ENCODE results near the gene SIK2. TPM values are rescaled to one million over a fixed set of nuclear protein-coding genes. Genes with fewer than 3 reads are reported as not detected.

The SIK2 gene
- total RNA-seq, 2 experiments from 2014 or later: 7.7 to 10.8 TPM

DNA sequence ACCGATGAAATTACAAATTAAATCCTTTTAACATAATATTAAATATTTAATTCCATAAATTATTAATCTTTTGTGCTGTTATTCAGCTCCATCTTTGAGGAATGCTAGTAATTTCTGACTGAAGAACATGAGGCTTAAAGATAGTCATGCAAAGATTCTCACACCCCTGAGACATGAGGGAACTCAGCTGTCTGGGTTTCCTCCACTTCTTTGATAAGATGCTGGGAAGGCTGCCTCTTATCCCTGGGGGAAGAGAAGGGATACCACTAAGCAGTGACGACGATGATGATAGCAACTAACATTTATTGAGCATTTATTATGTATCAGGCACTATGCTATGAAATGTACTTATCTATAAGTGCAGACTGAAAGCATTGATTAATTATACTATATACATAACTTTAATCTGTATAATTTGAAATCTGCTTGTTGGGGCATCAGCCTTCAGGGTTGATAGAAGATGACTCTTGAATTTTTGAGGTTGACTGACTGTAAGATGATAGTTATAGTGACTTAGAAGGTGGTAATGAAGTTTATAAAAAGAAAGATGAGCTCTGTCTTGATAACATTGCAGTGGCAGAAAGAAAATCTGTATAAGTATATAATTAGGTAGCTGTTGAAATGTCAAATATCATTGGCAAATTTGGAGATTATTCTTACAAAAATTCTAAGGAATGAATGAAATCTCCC lies 78.4 kb downstream of the SIK2 start:
- Mint-ChIP-seq H3K9me3 (no peaks in the 10 kb centered on the region), H3K36me3 (ENCODE audit: low read depth) (peaks cover 4% of the 10 kb centered on the region), H3K27me3 (no peaks in the 10 kb centered on the region), H3K4me1 (no peaks in the 10 kb centered on the region), H3K27ac (no peak overlapping the region), H3K4me3 (no peak overlapping the region)
- DNase-seq: no peak
- POLR2A ChIA-PET: no interaction called here
- CTCF ChIA-PET: no interaction called here

DNA sequence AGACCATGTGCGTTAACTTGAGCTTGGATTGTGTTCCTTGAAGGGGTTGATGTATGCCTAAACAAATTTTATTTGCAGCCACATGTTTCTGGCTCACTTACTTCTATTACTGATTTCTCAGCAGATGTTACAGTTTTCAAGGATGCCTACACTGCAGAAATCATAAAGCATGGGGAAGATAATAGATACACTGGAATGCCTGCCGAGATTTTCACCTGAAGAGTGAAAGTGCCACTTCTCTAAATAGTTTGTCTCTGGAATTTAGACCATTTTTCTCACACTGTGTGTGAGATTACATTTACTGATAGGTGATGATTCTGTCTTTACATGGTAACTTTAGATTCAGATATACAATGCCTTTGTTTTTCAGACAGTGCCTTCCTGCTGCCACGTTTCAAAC lies 81.6 kb downstream of the SIK2 start:
- ChIA-PET POLR2A (no interaction called here), CTCF (no interaction called here)
- Mint-ChIP-seq H3K36me3 (ENCODE audit: low read depth) (peaks cover 9% of the 10 kb centered on the region), H3K4me3 (no peak overlapping the region), H3K4me1 (no peaks in the 10 kb centered on the region), H3K9me3 (no peaks in the 10 kb centered on the region), H3K27ac (no peak overlapping the region), H3K27me3 (no peaks in the 10 kb centered on the region)
- DNase-seq: no peak

DNA sequence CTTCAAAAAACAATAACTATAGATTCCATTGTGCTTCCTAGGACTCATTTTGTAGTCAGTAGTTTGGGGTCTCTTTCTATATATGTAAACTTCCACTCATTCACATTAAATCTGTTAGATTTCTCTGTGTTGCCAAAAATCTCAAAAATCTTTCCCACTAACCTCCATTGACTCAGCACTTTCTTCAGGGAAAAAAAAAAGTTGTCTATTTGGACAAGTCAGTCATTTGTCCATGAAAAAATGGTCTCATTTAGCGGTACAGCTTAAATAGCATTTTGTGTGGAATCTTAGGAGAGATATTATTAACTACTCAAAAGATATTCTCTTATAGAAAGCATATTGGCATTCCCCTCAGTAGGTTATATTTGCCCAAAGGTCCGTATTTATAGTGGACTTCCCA lies 82.0 kb downstream of the SIK2 start:
- peaks cover 13% of the 10 kb centered on the region for H3K36me3 Mint-ChIP-seq (ENCODE audit: low read depth)
- no peak overlapping the region for H3K27ac Mint-ChIP-seq
- H3K9me3 Mint-ChIP-seq: no peaks in the 10 kb centered on the region
- H3K27me3 Mint-ChIP-seq: no peaks in the 10 kb centered on the region
- CTCF ChIA-PET: no interaction called here
- POLR2A ChIA-PET: no interaction called here
- H3K4me1 Mint-ChIP-seq: no peaks in the 10 kb centered on the region
- no peak for DNase-seq
- no peak overlapping the region for H3K4me3 Mint-ChIP-seq

GRCh38 chr11:111688013-111688412 lies 85.8 kb downstream of the SIK2 start:
- Mint-ChIP-seq H3K36me3 (ENCODE audit: low read depth) (peaks cover 22% of the 10 kb centered on the region), H3K4me1 (no peaks in the 10 kb centered on the region), H3K27me3 (no peaks in the 10 kb centered on the region), H3K9me3 (no peaks in the 10 kb centered on the region), H3K27ac (no peak overlapping the region), H3K4me3 (no peak overlapping the region)
- CTCF ChIA-PET: no interaction called here
- no peak for DNase-seq
- POLR2A ChIA-PET: no interaction called here

DNA sequence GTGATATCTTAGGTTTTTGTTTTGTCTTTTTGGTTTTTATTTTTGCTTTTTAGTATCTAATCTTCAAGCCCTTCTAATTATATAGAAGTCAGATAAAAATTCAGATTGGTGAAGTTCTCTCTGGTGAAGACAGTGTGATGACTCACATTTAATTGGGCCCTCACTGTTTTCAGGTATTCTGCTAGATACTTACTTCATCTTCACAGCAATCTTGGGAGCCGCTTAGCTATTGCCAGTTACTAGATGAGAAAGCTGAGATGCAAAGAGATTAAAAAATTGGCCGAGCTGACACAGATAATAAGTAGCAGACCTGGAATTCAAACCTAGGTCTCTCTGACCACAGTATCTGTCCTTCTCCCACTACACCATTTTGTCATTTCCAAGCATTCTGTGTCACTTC lies 88.9 kb downstream of the SIK2 start:
- no peak overlapping the region for H3K27ac Mint-ChIP-seq
- no peak for DNase-seq
- no peaks in the 10 kb centered on the region for H3K9me3 Mint-ChIP-seq
- H3K4me3 Mint-ChIP-seq: no peak overlapping the region
- ChIA-PET POLR2A (no interaction called here), CTCF (no interaction called here)
- peaks cover 22% of the 10 kb centered on the region for H3K36me3 Mint-ChIP-seq (ENCODE audit: low read depth)
- no peaks in the 10 kb centered on the region for H3K4me1 Mint-ChIP-seq
- no peaks in the 10 kb centered on the region for H3K27me3 Mint-ChIP-seq

DNA sequence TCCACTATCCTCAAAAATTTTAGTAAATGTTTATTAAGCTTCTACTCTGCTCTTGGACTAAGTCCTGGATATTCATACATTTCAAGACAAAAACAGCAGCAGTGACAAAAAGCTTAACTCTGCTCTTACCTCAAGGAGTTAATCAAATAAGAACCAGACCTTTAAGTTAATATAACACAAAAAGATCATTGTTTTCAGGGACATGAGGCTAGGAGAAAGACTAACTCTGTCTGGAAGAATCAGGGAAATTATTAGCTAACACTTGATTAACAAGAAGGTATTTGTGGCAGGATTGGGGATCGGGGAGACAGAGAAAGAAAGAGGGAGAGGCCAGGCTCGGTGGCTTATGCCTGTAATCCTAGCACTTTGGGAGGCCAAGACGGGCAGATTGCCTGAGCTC lies 89.5 kb downstream of the SIK2 start:
- ChIA-PET POLR2A (no interaction called here), CTCF (no interaction called here)
- no peaks in the 10 kb centered on the region for H3K9me3 Mint-ChIP-seq
- no peak for DNase-seq
- H3K4me1 Mint-ChIP-seq: no peaks in the 10 kb centered on the region
- H3K36me3 Mint-ChIP-seq (ENCODE audit: low read depth): peaks cover 22% of the 10 kb centered on the region
- H3K27ac Mint-ChIP-seq: no peak overlapping the region
- no peak overlapping the region for H3K4me3 Mint-ChIP-seq
- H3K27me3 Mint-ChIP-seq: no peaks in the 10 kb centered on the region

GRCh38 chr11:111693224-111693937 lies 91.1 kb downstream of the SIK2 start:
- ChIA-PET POLR2A (no interaction called here), CTCF (no interaction called here)
- Mint-ChIP-seq H3K27me3 (no peaks in the 10 kb centered on the region), H3K9me3 (no peaks in the 10 kb centered on the region), H3K4me1 (no peaks in the 10 kb centered on the region), H3K36me3 (ENCODE audit: low read depth) (peaks cover 17% of the 10 kb centered on the region), H3K4me3 (no peak overlapping the region), H3K27ac (no peak overlapping the region)
- no peak for DNase-seq

DNA sequence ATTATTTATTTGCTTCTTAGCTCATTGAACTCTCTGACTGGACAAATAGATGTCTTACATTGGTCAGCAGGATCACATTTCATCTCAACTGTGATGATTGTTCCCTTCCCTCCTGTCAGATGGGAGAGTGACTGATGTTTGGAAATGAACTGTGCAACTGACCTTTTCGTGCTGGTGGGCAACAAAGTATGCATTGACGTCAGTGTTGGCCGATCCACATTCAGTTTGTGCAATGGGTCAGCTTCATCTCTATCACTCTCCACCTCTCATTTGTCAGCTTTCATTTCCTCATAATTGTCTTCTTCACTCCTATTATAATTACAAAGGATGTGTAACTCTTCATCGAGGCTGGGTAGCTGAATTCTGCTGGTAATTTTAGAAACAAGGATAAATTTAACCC lies 92.6 kb downstream of the SIK2 start:
- ChIA-PET CTCF (no interaction called here), POLR2A (no interaction called here)
- Mint-ChIP-seq H3K27me3 (no peaks in the 10 kb centered on the region), H3K27ac (no peak overlapping the region), H3K36me3 (ENCODE audit: low read depth) (peaks cover 8% of the 10 kb centered on the region), H3K4me1 (peaks cover 2% of the 10 kb centered on the region), H3K9me3 (no peaks in the 10 kb centered on the region), H3K4me3 (no peak overlapping the region)
- DNase-seq: no peak

DNA sequence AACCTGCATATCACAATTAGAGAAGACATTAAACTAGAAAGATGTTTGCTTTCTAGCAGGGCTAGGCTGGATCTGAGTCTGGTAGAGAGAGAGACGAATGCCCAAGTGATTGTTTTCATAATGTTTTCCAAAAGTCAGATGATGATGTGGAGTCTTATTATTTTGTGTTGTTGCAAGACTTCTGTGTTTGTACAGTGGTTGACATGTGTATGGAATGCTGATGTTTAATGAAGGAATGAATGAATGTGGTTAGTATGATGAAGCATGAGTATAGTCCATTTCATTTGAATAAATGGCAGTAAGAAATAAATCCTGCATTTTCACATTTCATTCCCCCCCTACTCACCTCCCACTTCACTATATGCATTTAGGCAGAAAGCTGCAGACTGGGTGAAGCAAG lies 94.3 kb downstream of the SIK2 start:
- CTCF ChIA-PET: interaction anchor here (1.2 to 1.6 kb wide), 2 partner anchors 15 to 47 kb away, joined by 3 read pairs; no protein-coding TSS in a partner anchor
- peaks cover 4% of the 10 kb centered on the region for H3K36me3 Mint-ChIP-seq (ENCODE audit: low read depth)
- peaks cover 4% of the 10 kb centered on the region for H3K4me1 Mint-ChIP-seq
- POLR2A ChIA-PET: no interaction called here
- H3K4me3 Mint-ChIP-seq: no peak overlapping the region
- H3K27me3 Mint-ChIP-seq: no peaks in the 10 kb centered on the region
- H3K9me3 Mint-ChIP-seq: no peaks in the 10 kb centered on the region
- no peak for DNase-seq
- H3K27ac Mint-ChIP-seq: no peak overlapping the region

GRCh38 chr11:111697933-111698371 lies 95.7 kb downstream of the SIK2 start:
- Mint-ChIP-seq H3K9me3 (no peaks in the 10 kb centered on the region), H3K4me1 (peaks cover 4% of the 10 kb centered on the region), H3K27me3 (no peaks in the 10 kb centered on the region), H3K4me3 (no peak overlapping the region), H3K27ac (no peak overlapping the region), H3K36me3 (ENCODE audit: low read depth) (no peaks in the 10 kb centered on the region)
- ChIA-PET POLR2A (interaction anchor here (0.7 kb wide), 2 partner anchors 29 to 94 kb away, joined by 3 read pairs; no protein-coding TSS in a partner anchor), CTCF (interaction anchor here (1.6 kb wide), 1 partner anchor 14 kb away, joined by 3 read pairs; no protein-coding TSS in a partner anchor)
- no peak for DNase-seq

DNA sequence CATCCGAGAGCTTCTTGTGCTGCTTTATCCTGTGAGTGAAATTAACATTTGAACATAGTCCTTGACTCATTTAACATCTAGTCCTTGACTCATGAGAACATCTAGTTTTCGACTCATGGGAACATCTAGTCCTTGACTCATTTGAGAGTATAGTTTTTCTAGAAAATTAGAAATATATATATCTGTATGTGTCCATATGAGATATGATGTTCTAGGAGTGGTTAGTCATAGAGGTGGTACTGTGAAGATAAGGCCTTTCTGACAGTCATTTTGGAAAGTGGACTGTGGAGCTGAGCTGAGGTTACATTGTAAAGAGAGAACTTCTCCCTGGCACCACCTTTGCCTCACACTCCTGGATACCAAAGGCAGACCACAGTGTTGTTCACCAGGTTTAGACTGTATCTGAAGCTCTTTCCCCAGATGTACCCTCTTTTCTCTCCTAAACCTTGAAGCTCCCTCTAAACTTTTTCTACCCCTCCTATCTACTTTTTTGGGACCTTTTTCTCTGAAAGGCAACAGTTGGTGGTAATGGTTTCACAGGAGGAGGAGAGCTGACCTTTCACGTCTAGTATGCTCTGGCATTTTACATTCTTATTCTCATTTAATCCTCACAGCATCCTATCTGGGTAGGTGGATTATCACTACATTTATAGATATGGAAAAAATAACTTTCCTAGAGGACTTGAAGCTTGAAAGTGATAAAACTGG lies 96.8 kb downstream of the SIK2 start:
- no peak overlapping the region for H3K27ac Mint-ChIP-seq
- CTCF ChIA-PET: interaction anchor here (1.1 kb wide), 1 partner anchor 95 kb away, joined by 4 read pairs; no protein-coding TSS in a partner anchor
- DNase-seq: no peak
- POLR2A ChIA-PET: interaction anchor here (0.8 kb wide), 1 partner anchor 16 kb away, joined by 3 read pairs; no protein-coding TSS in a partner anchor
- no peak overlapping the region for H3K4me3 Mint-ChIP-seq
- H3K9me3 Mint-ChIP-seq: no peaks in the 10 kb centered on the region
- no peaks in the 10 kb centered on the region for H3K27me3 Mint-ChIP-seq
- no peaks in the 10 kb centered on the region for H3K36me3 Mint-ChIP-seq (ENCODE audit: low read depth)
- H3K4me1 Mint-ChIP-seq: peaks cover 4% of the 10 kb centered on the region

GRCh38 chr11:111699579-111700156 lies 97.4 kb downstream of the SIK2 start:
- DNase-seq: no peak
- CTCF ChIA-PET: interaction anchor here (1.1 kb wide), 1 partner anchor 95 kb away, joined by 4 read pairs; no protein-coding TSS in a partner anchor
- Mint-ChIP-seq H3K36me3 (ENCODE audit: low read depth) (peaks cover under 1% of the 10 kb centered on the region), H3K27ac (no peak overlapping the region), H3K9me3 (no peaks in the 10 kb centered on the region), H3K4me1 (peaks cover 4% of the 10 kb centered on the region), H3K4me3 (no peak overlapping the region), H3K27me3 (no peaks in the 10 kb centered on the region)
- POLR2A ChIA-PET: interaction anchor here (0.8 kb wide), 1 partner anchor 16 kb away, joined by 3 read pairs; no protein-coding TSS in a partner anchor

GRCh38 chr11:111700162-111700561 lies 97.9 kb downstream of the SIK2 start:
- Mint-ChIP-seq H3K36me3 (ENCODE audit: low read depth) (peaks cover 5% of the 10 kb centered on the region), H3K9me3 (no peaks in the 10 kb centered on the region), H3K27me3 (no peaks in the 10 kb centered on the region), H3K4me1 (peaks cover 4% of the 10 kb centered on the region), H3K27ac (no peak overlapping the region), H3K4me3 (no peak overlapping the region)
- ChIA-PET CTCF (no interaction called here), POLR2A (no interaction called here)
- no peak for DNase-seq
